Measurements from ENCODE around the gene G6PC2.
"Not testable (repeated sequence)": the region's sequence is repeated elsewhere in the genome, so short reads cannot be mapped to it uniquely, and the experiment has no call there.

G6PC2 gene

DNA sequence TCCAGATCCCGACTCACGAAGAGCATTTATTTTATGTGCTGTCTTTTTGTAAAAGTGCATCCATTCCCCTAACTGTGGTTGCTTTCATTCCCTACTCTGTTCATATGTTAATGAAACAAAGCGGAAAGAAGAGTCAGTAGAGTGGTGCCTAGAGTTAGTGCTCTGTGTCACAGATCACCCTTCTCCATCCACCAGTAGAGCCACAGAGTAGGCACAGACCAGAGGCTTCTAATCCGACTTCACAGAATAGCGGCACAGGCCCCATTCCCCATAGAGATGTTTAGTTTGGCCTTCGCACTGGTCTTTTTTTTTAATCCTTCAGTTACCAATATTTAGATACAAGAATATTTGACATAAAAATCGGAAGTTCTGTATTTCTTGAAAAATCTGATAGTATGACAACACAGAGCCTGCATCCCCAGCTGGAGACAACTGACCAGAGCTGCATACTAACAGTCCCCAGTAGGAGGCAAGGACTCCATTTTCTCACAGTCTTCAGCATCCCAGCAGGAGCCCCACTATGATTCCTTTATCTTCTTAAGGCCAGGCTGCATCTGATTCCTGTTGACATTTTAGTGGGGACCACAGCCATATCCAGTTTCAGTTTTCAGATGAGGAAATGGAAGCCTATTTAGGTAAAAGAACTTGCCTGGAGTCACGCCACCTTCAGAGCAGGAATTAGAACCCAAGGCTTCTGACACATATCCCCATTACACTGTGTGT, 7.0 kb downstream of the G6PC2 start:
- no peak for DNase-seq

- no peak for DNase-seq
Observed at GRCh38 chr2:168910330-168910729, 9.2 kb downstream of the G6PC2 start.

DNA sequence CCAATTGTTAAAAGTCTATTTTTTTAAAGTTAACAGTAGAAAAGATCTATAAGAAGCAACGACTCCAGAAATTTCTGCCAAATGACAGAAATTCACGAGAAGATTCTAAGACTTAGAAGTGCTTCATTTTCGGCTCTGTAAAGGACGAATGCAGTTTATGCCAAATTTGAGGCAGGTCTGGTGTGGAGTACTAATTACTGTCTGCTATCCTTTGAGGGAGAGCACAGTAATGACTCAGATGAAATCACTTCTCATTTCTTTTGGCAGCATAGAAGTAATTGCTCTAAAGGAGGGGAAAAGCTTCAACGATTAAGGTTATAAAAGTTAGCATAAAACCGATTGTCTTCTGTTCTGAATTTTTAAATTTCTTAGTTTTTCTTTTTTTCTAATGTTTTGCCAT, 11.4 kb downstream of the G6PC2 start:
- no peak for DNase-seq

DNA sequence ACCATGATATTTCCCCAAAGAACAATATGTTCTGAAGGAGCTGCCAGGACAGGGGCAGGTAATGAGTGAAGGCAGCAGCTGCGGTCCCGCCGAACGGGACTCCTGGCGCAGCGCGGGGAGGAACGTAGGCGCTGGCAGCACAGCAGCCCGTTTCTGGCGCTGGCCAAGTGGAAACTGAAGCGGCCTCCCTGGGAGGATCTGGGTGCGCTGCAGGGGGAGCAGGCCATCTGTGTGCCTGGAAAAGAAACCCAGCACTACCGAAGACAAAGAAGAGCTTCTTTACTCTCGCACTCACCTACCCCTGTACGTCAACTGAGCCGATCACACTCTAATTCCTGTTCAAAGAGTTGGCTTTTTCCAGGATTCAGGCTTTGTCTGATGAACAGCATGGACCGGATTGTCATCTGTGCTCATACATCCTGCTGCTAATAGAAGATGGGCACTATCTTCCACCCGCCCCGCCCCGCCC, 11.8 kb downstream of the G6PC2 start:
- peak; percentile 59 for DNase-seq

DNA sequence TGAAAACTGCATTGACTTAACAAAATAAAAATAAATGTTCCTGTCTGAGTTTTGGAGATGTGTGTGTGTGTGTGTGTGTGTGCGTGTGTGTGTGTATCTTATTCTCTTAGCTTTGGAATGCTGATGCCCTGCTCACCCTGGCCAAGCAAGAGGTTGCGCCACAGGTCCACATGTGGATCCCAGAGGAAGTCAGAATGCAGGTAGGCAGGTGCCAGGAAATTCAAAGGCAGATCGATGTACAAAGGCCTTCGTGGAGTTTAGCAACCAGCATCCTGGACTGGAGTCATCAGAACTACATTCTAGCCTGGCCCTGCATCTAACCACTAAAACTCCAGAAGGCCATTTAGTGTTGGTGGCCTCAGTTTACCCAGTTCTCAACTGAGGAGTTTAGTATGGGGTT, 12.4 kb downstream of the G6PC2 start:
- no peak for DNase-seq

- DNase-seq: no peak
Observed at GRCh38 chr2:168915441-168916330, 14.6 kb downstream of the G6PC2 start.

DNA sequence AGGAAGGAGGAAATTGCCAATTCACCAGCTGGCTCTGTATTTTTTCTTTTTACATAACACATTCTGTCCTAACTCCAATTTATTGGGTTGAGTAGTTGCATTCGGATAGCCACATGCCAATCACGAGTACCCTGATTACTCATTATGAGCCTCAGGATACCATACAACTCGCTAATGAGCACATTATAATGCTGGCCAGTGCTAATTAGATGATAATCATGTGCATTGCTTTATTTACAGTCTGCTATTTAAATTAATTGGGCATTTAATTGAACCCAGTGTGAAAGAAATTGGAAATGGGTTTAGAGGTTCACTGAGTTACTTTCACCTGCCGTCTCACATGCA, 15.2 kb downstream of the G6PC2 start:
- DNase-seq: no peak

DNA sequence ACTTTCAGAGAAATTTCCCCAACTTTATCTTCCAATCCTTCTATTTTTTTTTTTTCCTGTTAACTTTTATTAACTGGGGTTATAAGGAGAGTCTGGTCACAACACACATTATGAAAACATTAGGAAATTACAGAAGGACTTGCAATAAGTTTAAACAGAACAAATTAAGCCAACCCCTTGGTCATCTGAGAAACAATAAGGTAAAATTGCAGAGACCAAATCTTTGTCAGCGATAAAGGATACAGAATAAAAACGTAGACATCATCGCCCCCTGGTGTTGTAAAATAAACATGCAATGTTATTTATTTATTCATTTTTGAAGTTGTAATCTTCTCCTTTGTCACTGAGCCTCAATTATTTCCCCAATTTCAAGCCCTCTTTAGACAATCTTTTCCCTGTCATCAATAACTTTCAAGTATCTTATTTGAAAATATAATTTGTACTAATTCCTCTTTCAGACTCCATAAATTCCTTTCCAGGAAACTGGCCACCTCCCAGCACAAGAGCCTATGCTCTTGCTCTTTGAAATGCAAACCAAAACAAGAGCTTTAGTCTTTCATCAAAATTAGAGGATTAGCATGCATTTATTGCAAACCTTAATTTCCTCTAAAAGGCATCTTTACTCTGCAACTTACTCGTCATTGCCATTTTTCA, 19.5 kb downstream of the G6PC2 start:
- no peak for DNase-seq

DNA sequence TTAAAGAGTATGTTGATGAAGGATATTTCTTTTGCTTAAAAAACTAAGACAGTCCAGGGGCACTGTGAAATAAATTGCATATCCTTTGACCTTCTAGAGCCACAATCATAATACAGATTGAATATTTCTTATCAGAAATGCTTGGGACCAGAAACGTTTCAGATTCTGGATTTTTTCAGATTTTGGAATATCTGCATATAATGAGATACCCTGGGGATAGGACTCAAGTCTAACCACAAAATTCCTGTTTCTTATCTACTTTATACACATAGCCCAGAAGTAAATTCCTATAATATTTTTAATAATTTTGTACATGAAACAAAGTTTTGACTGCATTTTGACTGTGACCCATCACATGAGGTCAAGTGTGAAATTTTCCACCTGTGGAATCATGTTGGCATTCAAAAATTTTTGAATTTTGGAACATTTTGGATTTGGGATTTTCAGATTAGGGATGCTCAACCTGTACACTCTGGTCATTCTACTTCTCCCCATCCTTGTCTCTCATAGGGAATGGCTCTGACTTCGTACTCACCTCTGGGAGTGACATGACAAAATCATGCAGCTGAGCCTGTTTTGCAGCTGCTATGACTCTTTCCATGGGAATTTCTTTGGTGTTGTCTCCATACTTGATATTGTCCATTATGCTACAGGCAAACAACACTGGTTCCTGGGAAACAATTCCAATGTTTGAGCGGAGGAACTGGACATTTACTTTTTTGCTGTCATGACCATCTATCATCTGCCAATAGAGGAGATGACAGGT, 25.7 kb downstream of the G6PC2 start:
- DNase-seq: no peak

GRCh38 chr2:168928113-168928831, 27.2 kb downstream of the G6PC2 start:
- DNase-seq: no peak

DNA sequence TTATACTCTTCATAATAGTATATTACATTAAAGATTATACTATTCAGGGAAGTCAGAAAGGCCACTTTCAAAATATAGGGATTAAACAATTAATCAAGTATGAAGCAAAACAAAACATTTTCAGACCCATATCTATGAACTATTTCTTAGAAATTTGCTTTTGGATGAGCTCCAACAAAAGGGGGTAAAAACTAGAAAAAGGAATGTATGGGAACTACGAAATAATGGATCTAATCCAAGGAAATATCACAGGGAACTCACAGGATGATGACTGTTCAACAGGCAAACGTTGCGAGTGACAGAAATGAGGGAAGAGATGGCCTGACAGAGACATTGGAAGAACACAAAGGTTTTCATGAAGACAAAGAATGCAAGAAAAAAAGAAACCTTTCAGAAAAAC, 27.9 kb downstream of the G6PC2 start:
- DNase-seq: no peak

- DNase-seq: no peak
Observed at GRCh38 chr2:168930242-168930641, 29.2 kb downstream of the G6PC2 start.

- not testable (repeated sequence) for DNase-seq
Observed at GRCh38 chr2:168932174-168932573, 31.1 kb downstream of the G6PC2 start.

GRCh38 chr2:168934826-168935225, 33.7 kb downstream of the G6PC2 start:
- no peak for DNase-seq

DNA sequence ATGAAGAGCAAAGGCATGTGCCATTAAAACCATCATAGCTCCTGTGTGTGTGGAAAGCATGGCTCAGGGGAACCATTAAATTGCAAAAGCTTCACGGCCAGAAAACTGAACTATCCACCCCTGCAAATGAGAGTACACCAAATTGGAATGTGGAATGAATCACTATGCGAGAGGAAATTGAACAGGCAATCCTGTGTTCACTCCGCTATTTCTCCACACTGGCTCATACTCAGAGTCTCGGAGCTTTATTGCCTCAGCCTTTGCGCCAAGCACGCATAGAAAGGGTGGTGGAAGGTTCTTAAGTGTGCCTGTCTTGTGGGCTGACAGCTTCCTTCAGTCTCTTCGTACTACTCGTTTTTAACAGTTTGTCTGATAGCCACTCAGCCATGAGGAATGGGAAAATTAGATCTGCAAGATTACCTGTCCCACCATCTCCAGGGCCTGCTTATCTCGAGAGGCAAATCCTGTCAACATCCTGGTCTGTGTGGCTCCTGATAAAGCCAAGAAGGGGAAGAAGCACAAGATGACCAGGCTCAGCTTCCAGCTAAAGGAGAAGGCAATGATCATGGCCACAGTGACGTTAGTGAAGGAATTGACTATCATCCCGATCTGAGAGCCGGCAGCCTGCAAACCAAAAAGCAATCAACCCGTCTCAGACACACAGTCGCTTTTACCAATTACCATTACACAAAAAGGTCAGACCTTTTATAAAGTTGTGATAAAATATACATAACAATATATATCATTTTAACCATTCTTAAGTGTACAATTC, 34.9 kb downstream of the G6PC2 start:
- DNase-seq: no peak

DNA sequence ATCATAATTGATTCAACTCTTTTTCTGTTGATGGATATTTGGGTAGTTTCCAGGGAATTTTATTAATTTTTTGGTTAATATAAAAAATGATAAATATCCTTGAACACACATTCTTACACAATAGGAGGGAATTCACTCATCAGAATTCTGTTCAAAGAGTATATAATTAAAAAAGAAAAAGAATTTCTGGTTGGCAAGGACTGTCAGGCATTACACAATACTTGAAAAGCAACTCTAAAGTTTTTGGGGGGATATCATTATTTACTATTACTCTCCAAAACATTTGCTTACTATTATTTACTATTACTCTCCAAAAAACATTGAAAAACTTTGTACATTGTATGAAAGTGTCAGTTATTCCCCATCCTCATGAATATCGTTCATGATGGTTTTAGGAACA, 38.0 kb downstream of the G6PC2 start:
- DNase-seq: no peak

DNA sequence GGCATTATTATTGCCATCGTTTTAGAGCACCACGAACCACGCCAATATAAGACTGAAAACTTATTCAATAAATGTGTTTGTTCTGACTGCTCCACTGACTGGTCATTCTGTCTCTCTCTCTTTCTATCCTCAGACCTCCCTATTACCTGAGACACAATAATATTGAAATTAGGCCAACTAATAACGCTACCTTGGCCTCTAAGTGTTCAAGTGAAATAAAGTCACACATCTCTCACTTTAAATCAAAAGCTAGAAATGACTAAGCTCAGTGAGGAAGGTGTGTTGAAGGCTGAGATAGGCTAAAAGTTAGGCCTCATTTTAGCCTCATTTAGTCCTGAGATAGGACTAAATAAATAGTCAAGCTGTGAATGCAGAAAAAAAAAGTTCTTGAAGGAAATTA, 38.8 kb downstream of the G6PC2 start:
- DNase-seq: no peak

DNA sequence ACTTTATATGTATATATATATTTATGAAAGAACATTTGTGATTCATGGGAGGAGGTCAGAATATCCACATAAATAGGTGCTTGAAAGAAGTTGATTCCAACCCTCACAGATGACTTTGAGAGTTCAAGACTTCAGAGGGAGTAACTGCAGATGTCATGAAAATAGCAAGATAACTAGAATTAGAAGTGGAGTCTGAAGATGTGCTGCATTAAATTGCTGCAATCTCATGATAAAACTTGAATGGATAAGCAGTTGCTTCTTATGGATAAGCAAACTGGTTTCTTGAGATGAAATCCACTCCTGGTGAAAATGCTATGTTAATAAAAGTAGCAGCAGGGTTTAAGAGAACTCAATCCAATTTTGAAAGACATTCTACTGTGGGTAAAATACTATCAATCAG, 40.2 kb downstream of the G6PC2 start:
- DNase-seq: no peak

GRCh38 chr2:168944065-168944464, 43.0 kb downstream of the G6PC2 start:
- DNase-seq: no peak

DNA sequence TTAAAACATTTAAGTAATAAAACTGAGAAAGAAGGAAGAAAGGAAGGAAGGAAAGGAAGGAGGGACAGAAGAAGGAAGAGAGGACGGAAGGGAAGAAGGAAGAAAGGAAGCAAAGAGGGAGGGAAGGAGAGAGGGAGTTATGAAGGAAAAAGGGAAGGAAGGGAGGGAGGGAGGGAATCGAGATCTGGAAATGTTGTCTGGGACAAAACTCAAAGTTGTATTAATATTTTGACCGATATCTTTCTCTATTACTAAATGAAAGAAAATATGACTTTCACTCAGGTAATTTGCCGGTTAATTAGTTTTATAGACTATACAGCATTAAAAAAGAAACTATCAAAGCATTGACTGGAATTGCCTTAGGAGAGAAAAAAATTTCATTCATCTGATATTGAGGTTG, 44.4 kb downstream of the G6PC2 start:
- DNase-seq: no peak

- no peak for DNase-seq
Observed at GRCh38 chr2:168948621-168949212, 47.6 kb downstream of the G6PC2 start.

All from left hindlimb (tissue), 1 donor.